ENCODE results near the gene C11orf86. TPM values are rescaled to one million over a fixed set of nuclear protein-coding genes. Genes with fewer than 3 reads are reported as not detected.
"Not testable (repeated sequence)": the region's sequence is repeated elsewhere in the genome, so short reads cannot be mapped to it uniquely, and the experiment has no call there.

Gene C11orf86
- total and polyA plus RNA-seq, 2 experiments from 2014 or later: 0.21 to 0.74 TPM

DNA sequence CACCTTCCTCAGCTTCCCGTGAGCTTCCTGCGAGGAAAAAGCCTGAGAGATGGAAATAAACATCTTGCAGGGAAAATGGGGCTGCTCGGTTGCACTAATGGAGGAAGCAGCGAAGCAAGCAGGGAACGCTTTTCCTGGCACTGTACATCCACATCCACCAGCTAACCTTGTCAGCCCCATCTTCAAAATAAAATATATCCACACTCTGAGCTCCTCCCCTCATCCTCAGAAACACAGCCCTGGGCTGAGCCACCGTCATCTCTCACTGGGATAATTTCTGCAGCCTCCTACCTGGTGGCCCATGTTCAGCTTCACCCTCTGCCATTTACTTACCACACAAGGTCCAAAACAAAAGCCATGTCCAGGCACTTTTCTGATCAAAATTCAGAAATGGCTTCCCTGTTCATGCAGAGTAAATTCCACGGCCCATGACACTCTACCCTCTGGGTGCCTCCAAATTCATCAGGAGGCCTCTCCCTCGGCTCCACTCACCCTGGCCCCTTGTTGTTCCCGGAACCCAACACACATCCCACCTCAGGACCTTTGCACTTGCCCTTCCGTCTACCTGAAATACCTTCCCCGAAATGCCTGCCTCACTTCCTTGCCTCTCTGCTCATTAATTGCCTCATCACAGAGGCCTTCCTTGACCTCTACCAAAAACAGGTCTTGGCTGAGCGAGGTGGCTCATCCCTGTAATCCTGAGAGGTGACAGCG lies 13.0 kb downstream of the C11orf86 start:
- Mint-ChIP-seq H3K27me3 (ENCODE audit: insufficient read depth, low read depth, poor library complexity) (peaks cover 13% of the 10 kb centered on the region), H3K9me3 (peaks cover 9% of the 10 kb centered on the region), H3K36me3 (ENCODE audit: low read depth) (peaks cover 12% of the 10 kb centered on the region; the same call in 1 of the 3 replicates), H3K4me1 (peaks cover 30% of the 10 kb centered on the region), H3K27ac (no peak overlapping the region), H3K4me3 (peak overlapping the region; percentile 0; the same call in 1 of the 3 replicates)
- H4K20me1 ChIP-seq (replicated peaks; ENCODE audit: insufficient read depth): no peaks in the 10 kb centered on the region
- H3K9me2 ChIP-seq (ENCODE audit: insufficient read depth): no peaks in the 10 kb centered on the region
- H3K4me2 ChIP-seq: peak overlapping the region; percentile 65; the same call in 1 of the 2 replicates
- DNase-seq (ENCODE audit: low spot score): no peak
- no peaks in the 10 kb centered on the region for H3F3A ChIP-seq (replicated peaks; ENCODE audit: low read depth)
- H3K36me3 ChIP-seq (ENCODE audit: insufficient read depth): no peaks in the 10 kb centered on the region
- H3K79me2 ChIP-seq (replicated peaks; ENCODE audit: insufficient read depth): no peaks in the 10 kb centered on the region
- H3K27ac ChIP-seq (ENCODE audit: low read depth): 0 out of 2 replicates have a peak overlapping the region, but pooled peaks have one; percentile 9
- ATAC-seq: no peak
- H3K4me1 ChIP-seq (ENCODE audit: insufficient read depth): peaks cover 10% of the 10 kb centered on the region; the same call in 1 of the 2 replicates
- H2AFZ ChIP-seq: peak overlapping the region; percentile 52
- TF ChIP-seq EZH2 (IDR thresholded peaks at IDR 0.05; ENCODE audit: low read depth, unreplicated experiment): no peak
- no peak for TF ChIP-seq NANOG (IDR thresholded peaks at IDR 0.05; ENCODE audit: borderline replicate concordance)
- TF ChIP-seq POLR2AphosphoS5 (IDR thresholded peaks at IDR 0.05; ENCODE audit: low read depth): no peak
- no peak for TF ChIP-seq ZNF331 (CRISPR knock-in tag; IDR thresholded peaks at IDR 0.05; ENCODE audit: low read depth)
- TF ChIP-seq, protein P1, sequence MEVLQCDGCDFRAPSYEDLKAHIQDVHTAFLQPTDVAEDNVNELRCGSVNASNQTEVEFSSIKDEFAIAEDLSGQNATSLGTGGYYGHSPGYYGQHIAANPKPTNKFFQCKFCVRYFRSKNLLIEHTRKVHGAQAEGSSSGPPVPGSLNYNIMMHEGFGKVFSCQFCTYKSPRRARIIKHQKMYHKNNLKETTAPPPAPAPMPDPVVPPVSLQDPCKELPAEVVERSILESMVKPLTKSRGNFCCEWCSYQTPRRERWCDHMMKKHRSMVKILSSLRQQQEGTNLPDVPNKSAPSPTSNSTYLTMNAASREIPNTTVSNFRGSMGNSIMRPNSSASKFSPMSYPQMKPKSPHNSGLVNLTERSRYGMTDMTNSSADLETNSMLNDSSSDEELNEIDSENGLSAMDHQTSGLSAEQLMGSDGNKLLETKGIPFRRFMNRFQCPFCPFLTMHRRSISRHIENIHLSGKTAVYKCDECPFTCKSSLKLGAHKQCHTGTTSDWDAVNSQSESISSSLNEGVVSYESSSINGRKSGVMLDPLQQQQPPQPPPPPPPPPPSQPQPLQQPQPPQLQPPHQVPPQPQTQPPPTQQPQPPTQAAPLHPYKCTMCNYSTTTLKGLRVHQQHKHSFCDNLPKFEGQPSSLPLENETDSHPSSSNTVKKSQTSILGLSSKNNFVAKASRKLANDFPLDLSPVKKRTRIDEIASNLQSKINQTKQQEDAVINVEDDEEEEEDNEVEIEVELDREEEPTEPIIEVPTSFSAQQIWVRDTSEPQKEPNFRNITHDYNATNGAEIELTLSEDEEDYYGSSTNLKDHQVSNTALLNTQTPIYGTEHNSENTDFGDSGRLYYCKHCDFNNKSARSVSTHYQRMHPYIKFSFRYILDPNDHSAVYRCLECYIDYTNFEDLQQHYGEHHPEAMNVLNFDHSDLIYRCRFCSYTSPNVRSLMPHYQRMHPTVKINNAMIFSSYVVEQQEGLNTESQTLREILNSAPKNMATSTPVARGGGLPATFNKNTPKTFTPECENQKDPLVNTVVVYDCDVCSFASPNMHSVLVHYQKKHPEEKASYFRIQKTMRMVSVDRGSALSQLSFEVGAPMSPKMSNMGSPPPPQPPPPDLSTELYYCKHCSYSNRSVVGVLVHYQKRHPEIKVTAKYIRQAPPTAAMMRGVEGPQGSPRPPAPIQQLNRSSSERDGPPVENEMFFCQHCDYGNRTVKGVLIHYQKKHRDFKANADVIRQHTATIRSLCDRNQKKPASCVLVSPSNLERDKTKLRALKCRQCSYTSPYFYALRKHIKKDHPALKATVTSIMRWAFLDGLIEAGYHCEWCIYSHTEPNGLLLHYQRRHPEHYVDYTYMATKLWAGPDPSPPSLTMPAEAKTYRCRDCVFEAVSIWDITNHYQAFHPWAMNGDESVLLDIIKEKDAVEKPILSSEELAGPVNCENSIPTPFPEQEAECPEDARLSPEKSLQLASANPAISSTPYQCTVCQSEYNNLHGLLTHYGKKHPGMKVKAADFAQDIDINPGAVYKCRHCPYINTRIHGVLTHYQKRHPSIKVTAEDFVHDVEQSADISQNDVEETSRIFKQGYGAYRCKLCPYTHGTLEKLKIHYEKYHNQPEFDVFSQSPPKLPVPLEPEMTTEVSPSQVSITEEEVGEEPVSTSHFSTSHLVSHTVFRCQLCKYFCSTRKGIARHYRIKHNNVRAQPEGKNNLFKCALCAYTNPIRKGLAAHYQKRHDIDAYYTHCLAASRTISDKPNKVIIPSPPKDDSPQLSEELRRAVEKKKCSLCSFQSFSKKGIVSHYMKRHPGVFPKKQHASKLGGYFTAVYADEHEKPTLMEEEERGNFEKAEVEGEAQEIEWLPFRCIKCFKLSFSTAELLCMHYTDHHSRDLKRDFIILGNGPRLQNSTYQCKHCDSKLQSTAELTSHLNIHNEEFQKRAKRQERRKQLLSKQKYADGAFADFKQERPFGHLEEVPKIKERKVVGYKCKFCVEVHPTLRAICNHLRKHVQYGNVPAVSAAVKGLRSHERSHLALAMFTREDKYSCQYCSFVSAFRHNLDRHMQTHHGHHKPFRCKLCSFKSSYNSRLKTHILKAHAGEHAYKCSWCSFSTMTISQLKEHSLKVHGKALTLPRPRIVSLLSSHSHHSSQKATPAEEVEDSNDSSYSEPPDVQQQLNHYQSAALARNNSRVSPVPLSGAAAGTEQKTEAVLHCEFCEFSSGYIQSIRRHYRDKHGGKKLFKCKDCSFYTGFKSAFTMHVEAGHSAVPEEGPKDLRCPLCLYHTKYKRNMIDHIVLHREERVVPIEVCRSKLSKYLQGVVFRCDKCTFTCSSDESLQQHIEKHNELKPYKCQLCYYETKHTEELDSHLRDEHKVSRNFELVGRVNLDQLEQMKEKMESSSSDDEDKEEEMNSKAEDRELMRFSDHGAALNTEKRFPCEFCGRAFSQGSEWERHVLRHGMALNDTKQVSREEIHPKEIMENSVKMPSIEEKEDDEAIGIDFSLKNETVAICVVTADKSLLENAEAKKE (CRISPR knock-in tag; IDR thresholded peaks at IDR 0.05): no peak
- TF ChIP-seq ZNF114 (CRISPR knock-in tag; IDR thresholded peaks at IDR 0.05): no peak
- H3K4me3 ChIP-seq: no peak overlapping the region
- no peaks in the 10 kb centered on the region for H3K27me3 ChIP-seq (ENCODE audit: insufficient read depth)

DNA sequence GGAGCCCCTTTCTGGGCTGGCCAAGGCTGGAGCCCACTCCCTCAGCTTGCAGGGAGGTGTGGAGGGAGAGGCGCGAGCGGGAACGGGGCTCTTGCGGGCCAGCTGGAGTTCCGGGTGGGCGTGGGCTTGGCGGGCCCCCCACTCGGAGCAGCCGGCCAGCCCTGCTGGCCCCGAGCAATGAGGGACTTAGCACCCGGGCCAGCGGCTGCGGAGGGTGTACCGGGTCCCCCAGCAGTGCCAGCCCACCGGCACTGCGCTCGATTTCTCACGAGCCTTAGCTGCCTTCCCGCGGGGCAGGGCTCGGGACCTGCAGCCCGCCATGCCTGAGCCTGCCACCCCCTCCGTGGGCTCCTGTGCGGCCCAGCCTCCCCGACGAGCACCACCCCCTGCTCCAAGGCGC lies 13.6 kb downstream of the C11orf86 start:
- not testable (repeated sequence) for H4K20me1 ChIP-seq (replicated peaks; ENCODE audit: insufficient read depth); H3K27me3 ChIP-seq (ENCODE audit: insufficient read depth); H3K36me3 ChIP-seq (ENCODE audit: insufficient read depth); DNase-seq (ENCODE audit: low spot score); H3K4me1 ChIP-seq (ENCODE audit: insufficient read depth); H3K4me2 ChIP-seq; H3F3A ChIP-seq (replicated peaks; ENCODE audit: low read depth); H3K9me2 ChIP-seq (ENCODE audit: insufficient read depth); H3K4me3 ChIP-seq; H3K27ac Mint-ChIP-seq; H3K9me3 Mint-ChIP-seq; H3K27ac ChIP-seq (ENCODE audit: low read depth); H3K79me2 ChIP-seq (replicated peaks; ENCODE audit: insufficient read depth); H3K4me3 Mint-ChIP-seq; H2AFZ ChIP-seq; ATAC-seq
- H3K4me1 Mint-ChIP-seq: peaks cover 30% of the 10 kb centered on the region
- H3K36me3 Mint-ChIP-seq (ENCODE audit: low read depth): peaks cover 12% of the 10 kb centered on the region; the same call in 1 of the 3 replicates
- H3K27me3 Mint-ChIP-seq (ENCODE audit: insufficient read depth, low read depth, poor library complexity): peaks cover 13% of the 10 kb centered on the region

DNA sequence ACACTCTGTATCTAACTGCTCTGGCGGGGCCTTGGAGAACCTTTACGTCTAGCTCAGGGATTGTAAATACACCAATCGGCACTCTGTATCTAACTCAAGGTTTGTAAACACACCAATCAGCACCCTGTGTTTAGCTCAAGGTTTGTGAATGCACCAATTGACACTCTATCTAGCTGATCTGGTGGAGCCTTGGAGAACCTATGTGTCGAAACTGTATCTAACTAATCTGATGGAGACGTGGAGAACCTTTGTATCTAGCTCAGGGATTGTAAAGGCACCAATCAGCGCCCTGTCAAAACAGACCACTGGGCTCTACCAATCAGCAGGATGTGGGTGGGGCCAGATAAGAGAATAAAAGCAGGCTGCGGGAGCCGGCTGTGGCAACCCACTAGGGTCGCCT lies 14.3 kb downstream of the C11orf86 start:
- H3F3A ChIP-seq (replicated peaks; ENCODE audit: low read depth); H3K36me3 ChIP-seq (ENCODE audit: insufficient read depth); H3K27me3 ChIP-seq (ENCODE audit: insufficient read depth); H3K4me1 ChIP-seq (ENCODE audit: insufficient read depth); H3K4me2 ChIP-seq; DNase-seq (ENCODE audit: low spot score); H4K20me1 ChIP-seq (replicated peaks; ENCODE audit: insufficient read depth); H2AFZ ChIP-seq; H3K4me3 ChIP-seq; H3K27ac ChIP-seq (ENCODE audit: low read depth); H3K79me2 ChIP-seq (replicated peaks; ENCODE audit: insufficient read depth); ATAC-seq; H3K4me3 Mint-ChIP-seq; H3K9me2 ChIP-seq (ENCODE audit: insufficient read depth); H3K27ac Mint-ChIP-seq; H3K9me3 Mint-ChIP-seq: not testable (repeated sequence)
- Mint-ChIP-seq H3K4me1 (peaks cover 30% of the 10 kb centered on the region), H3K36me3 (ENCODE audit: low read depth) (peaks cover 12% of the 10 kb centered on the region; the same call in 1 of the 3 replicates), H3K27me3 (ENCODE audit: insufficient read depth, low read depth, poor library complexity) (peaks cover 13% of the 10 kb centered on the region)
